Dermis microvascular lymphatic vessel endothelial cell (primary cell): Measurements from ENCODE around the gene C9orf72. TPM values are rescaled to one million over a fixed set of nuclear protein-coding genes. Genes with fewer than 3 reads are reported as not detected.

Experiments used
- DNase-seq, 2 donors: peaks; one replicate each; pipeline versions ENCODE4 v3.0.0 to v3.0.0-alpha.2; 2010; ENCODE audit warnings: low read depth in 2 of 2
- total RNA-seq: library from RNA; depleted of rRNA; stranded (reverse); fragments of >200 nt; gene quantifications from 2 replicates; pipeline ENCODE4 v1.2.1, GENCODE V29; 2014

The C9orf72 gene
- total RNA-seq, 1 donor from 2014 or later: 5.3 TPM

DNA sequence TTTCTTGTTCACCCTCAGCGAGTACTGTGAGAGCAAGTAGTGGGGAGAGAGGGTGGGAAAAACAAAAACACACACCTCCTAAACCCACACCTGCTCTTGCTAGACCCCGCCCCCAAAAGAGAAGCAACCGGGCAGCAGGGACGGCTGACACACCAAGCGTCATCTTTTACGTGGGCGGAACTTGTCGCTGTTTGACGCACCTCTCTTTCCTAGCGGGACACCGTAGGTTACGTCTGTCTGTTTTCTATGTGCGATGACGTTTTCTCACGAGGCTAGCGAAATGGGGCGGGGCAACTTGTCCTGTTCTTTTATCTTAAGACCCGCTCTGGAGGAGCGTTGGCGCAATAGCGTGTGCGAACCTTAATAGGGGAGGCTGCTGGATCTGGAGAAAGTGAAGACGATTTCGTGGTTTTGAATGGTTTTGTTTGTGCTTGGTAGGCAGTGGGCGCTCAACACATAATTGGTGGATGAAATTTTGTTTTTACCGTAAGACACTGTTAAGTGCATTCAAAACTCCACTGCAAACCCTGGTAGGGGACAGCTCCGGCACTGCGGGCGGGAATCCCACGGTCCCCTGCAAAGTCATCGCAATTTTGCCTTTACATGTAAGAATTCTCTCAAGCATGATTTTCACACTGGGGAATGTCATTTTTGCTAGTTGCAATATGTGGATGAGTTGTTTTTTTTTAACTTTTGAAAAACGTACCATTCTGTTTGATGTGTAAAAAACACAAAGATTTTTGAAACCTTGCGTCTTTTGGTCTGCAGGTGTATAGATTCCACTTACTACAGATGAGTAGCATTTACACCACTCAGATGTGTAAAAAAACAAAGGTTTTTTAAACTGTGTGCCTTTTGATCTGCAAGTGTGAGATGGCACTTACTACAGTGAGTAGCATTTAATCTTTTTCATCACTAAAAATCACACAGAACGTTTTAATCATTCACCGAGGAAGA, 631 bp upstream of the C9orf72 start:
- DNase-seq: peak; percentile 100

DNA sequence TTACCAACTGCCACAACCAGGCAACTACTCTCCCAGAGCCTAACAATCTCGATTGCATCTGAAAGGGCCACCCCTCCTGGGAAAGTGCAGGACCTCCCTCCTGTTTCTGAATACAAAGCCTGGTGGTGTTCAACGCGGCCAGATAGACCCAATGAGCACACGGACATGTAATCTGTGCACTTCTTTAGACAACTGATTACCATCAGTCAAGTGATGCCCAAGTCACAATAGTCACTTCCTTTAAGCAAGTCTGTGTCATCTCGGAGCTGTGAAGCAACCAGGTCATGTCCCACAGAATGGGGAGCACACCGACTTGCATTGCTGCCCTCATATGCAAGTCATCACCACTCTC, 739 bp downstream of the C9orf72 start:
- peak in 1 of 2 donors; percentile 38 for DNase-seq

DNA sequence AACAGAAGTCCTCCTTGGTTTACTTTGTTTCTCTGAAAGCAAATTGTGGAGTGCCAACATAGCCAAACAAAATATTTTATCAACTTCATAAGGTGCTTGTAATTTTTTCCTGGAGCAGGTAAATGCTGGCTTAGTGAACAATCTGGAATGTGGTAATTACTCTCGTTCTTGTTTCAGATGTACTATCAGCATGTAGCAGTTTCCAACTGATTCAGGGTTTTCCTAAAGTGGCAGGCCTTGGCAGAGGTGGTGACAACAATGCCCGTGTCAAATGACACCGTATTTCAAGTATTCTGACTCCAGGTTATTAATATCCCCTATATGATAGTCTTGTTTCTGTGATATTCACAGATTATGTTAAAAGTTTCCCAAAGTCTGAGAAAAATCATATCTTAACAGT, 1.2 kb downstream of the C9orf72 start:
- DNase-seq: no peak

- DNase-seq: no peak
Measured at GRCh38 chr9:27571011-27571410, 2.3 kb downstream of the C9orf72 start.

DNA sequence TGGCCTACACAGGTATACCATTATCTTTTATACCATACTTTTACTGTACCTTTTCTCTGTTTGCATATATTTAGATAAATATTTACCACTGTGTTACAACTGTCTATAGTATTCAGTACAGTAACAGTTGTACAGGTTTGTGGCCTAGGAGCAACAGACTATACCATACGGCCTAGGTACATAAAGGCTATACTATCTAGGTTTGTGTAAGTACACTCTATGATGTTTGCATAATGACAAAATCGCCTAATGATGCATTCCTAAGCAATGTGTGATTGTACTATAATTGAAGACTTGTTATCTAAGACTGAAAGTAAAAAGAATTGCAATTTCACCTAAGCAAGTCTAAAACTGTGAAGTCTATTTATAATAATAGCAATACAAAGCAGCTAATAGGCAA, 3.9 kb downstream of the C9orf72 start:
- no peak for DNase-seq

DNA sequence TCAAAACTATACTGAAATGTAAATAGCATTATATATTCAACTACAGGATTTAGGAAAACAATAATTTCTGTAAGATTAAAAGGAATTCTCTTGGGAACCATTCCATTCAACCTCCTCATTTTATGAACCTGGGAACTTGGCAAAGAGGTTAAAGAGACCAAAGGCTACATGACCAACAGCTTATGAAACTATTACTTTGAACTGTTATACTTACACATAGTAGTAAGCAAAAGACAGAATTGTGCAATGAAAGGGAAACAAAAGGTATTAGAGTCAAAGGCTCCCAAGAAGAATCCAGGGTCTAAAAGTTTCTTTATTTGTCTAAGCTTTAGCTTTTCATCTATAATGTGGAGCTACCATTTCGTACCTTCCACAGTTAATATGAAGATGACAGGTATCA, 7.2 kb downstream of the C9orf72 start:
- no peak for DNase-seq

- DNase-seq: no peak
Measured at GRCh38 chr9:27565696-27566095, 7.6 kb downstream of the C9orf72 start.

- no peak for DNase-seq
Measured at GRCh38 chr9:27564670-27565069, 8.6 kb downstream of the C9orf72 start.

DNA sequence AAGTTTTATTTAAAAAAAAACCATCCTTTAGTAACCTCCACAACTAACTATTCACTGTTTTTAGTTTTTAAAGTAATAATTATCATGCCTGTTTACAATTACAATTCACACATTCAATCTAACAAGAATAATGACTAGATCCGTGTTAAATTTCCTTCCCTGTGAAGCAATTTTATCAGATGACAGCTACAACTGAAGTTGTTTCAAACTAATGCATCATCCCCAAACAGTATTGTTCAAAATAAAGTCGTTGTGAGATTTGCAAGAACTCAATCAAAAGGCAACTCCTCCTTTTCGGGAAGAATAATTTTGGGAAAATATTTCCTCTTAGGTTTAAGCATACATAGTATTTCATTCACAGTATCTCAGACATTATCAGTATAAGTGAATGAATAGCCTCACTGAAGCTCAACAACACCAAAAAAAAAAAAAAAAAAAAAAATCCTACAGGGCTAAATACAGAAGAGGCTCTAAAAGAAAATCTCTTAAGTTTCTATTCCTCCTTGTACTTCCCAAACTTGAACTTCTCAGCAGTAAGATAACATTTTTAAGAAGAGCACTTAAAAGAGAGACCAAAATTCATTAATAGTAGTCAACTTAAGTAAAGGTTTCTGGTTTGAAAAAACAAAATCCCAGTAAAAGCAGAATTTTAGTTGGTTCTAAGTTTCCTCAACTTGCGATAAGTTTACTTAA, 9.4 kb downstream of the C9orf72 start:
- DNase-seq: no peak

DNA sequence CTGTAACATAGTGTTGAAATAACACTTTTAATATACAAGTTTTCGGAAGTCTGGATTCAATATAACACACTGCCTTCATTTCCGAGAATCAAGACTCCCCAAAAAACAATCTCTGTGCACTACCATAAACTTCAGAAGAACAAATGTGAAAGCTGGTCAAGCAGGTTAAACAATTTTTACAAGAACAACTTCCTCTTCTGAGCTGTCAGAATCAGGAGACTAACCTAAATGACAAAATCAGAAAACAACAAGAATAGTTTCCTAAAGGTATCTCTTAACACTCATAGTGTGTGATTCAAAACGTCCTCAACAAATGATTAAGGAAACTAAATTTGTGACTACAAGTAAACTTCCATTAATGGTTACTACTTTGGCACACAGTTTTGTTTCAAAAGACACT, 11.6 kb downstream of the C9orf72 start:
- DNase-seq: no peak

- no peak for DNase-seq
Measured at GRCh38 chr9:27560457-27560856, 12.8 kb downstream of the C9orf72 start.

- DNase-seq: no peak
Measured at GRCh38 chr9:27558307-27558706, 15.0 kb downstream of the C9orf72 start.

GRCh38 chr9:27556470-27556869, 16.8 kb downstream of the C9orf72 start:
- DNase-seq: no peak

DNA sequence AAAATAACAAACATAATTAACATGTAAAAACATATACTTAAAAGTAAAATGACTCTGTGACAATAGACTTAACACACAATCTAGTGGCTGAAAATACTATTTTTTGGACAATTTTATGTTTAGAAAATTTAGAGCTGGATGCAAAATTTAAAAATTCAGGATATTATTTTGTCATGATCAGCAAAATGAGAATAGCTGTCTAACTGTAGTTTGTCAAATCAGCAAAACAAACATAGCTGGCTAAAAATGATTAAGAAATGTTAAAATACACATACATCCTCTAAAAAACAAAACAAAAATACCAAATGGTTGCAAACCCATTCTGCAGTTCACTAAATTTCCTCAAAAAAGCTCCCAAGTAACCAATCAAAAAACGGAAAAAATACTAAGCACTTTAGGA, 18.6 kb downstream of the C9orf72 start:
- no peak for DNase-seq

DNA sequence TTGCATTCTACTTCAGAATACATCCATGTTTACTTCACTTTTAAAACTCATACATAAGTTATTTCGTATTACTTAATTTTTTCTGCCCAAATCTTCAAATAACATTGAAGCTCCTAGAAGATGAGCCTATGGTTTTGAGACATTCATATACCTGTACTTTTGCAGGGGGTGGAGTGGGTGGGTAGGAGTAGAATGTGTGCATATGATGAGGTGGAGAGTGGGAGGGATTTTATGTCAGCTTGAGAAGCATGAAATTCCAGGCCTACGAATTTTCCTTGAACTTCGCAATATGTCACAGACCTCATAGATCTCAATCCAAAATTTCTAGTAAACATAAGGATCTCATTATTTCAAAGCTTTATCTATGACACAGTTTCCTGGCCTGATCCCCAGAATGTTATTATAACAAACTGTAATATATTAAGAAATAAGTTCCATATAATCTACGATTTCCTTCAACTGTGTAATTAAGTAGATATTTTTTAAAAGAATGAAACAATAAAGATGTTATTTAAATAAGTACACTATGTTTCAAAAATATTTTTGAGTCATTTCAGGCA, 24.0 kb downstream of the C9orf72 start:
- no peak for DNase-seq

DNA sequence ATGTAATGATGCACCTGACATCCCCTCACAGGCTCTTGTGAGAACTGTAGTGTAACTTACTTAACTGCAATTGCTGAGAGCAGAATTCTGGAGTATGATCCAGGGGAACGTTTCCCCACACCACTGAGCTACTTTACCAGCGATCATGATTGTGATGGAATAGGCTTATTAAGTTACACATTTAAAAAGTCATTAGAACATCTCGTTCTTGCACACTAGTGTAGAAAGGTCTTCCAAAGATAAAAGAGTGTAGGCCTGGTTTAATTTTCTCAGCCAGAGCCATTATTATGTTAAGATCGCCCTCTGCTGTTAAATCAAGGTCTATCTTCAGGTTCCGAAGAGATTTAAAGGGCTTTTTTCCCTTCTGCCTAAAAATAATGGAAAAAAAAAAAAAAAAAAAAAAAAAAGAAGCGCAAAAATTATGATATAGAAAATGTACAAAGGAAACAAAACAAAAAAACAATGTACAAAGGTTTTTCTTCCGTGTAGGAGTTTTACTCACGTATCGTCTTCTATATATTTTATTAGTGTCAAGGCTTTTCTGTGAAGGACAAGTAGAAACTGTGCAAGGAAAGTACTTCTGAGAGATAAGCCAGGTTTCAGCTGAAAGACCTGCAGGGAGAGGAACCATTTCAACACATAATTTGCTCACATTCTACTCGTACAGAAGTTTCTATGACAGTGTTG, 25.1 kb downstream of the C9orf72 start:
- peak; percentile 48 for DNase-seq

- no peak for DNase-seq
Measured at GRCh38 chr9:27545471-27545870, 27.8 kb downstream of the C9orf72 start.

DNA sequence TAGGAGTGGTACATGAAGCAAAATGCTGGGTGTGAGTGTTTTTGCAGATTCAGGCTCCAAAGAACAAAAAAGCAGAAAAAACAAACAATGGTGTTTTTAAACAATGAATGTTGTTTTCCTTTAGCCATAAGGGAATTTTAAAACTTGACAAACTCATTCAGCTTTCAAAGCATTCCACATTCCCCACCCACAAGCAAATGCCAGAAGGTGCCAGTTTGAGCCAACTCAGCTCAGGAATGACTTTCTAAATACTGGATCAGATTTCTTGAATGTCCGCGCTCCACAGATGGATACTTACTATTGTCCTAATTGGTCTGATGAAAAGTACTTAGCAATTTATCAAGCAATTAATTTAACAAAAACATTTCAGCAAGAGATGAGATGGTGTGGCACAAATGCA, 30.8 kb downstream of the C9orf72 start:
- no peak for DNase-seq

DNA sequence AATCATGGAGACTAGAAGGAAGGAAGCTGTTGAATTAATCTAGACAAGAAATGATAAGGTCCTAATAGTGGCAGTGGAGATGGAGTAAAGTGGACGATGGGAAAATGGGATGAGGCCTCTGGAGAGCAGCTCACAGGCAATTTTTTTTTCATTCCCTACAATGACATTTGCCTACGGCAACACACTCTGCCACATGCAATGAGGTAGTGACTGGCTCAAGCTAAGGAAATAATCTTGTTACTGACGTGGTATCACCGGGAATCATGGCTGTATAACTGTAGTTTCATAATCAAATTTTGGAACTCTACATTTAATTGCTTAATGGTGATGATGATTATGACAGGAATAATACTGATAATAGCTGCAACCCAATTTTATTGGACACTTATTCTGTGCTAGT, 31.5 kb downstream of the C9orf72 start:
- DNase-seq: no peak

DNA sequence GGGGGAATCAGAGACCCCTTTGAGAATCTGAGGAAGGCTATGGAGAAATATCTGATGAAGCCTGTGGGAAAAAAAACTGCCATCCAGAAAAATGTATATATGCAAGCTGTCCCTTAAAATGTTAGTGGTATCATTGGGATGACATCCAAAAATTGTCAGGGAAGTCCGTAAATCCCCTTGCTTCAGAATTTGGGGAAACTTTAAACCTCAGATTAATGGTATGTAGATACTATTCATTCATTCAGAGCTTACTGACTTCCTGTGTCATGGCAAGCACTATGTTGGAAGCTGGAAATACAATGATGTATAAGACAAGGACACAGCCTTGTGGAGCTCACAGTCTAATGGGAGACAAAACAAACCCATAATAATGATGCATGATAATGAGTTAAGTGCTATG, 32.8 kb downstream of the C9orf72 start:
- DNase-seq: no peak

- no peak for DNase-seq
Measured at GRCh38 chr9:27539479-27540441, 33.5 kb downstream of the C9orf72 start.
